HAP-1 (cell line): ENCODE results near the gene PRAMEF25.
"Not testable (repeated sequence)": the region's sequence is repeated elsewhere in the genome, so short reads cannot be mapped to it uniquely, and the experiment has no call there.

Experiments
- DNase-seq, 2 experiments: peaks; one replicate each; pipeline ENCODE4 v3.0.0-alpha.2; 2016 to 2020; ENCODE audit warnings: low spot score in 2 of 2
- H3K27me3 ChIP-seq: fragments of 250-450 bp; sonication (Bioruptor Pico); 2 replicates; pipeline ENCODE4 v1.5.1; 2020; ENCODE audit warnings: low read depth, mild to moderate bottlenecking, moderate library complexity
- H3K36me3 ChIP-seq: fragments of 250-450 bp; sonication (Bioruptor Pico); replicated peaks from 2 replicates; pipeline ENCODE4 v1.5.1; 2020; ENCODE audit warnings: mild to moderate bottlenecking
- H3K4me1 ChIP-seq: fragments of 250-450 bp; sonication (Bioruptor Pico); 2 replicates; pipeline ENCODE4 v1.5.1; 2020; ENCODE audit warnings: mild to moderate bottlenecking
- H3K4me3 ChIP-seq: fragments of 250-450 bp; sonication (Bioruptor Pico); 2 replicates; pipeline ENCODE4 v1.5.1; 2020; ENCODE audit warnings: mild to moderate bottlenecking, moderate library complexity
- H3K9me3 ChIP-seq: fragments of 250-450 bp; sonication (Bioruptor Pico); 2 replicates; pipeline ENCODE4 v1.5.1; 2020; ENCODE audit warnings: mild to moderate bottlenecking, moderate library complexity
- in situ Hi-C: fragments of 300-500 bp; cut with MboI; formaldehyde crosslinking; loops from 3 replicates; pipeline ENCODE4 v1.14.3; 2020; ENCODE audit warnings: low sequenced_read_pairs, inconsistent platforms, mixed read lengths

Gene PRAMEF25

GRCh38 chr1:13070474-13070873 lies at the start of gene PRAMEF25:
Gene PRAMEF25, plus strand, starts transcription at chr1:13070774. Its CDS starts 2,920 bp downstream, at chr1:13073694.
- H3K4me1 ChIP-seq, H3K27me3 ChIP-seq, H3K9me3 ChIP-seq, H3K4me3 ChIP-seq, DNase-seq, in situ Hi-C loops, H3K36me3 ChIP-seq: not testable (repeated sequence)

- H3K36me3 ChIP-seq, H3K4me3 ChIP-seq, H3K4me1 ChIP-seq, H3K9me3 ChIP-seq, in situ Hi-C loops, DNase-seq, H3K27me3 ChIP-seq: not testable (repeated sequence)
These were observed 14.1 kb upstream of the PRAMEF25 start, which contains the start of gene PRAMEF27 for GRCh38 chr1:13056475-13056874. Gene PRAMEF27, minus strand, starts transcription at chr1:13056575. Its CDS starts 2,916 bp downstream, at chr1:13053659.

GRCh38 chr1:13116754-13117153 lies 46.2 kb downstream of the PRAMEF25 start, which contains the start of gene HNRNPCL2:
Gene HNRNPCL2, minus strand, starts transcription at chr1:13116854. Its CDS starts 454 bp downstream, at chr1:13116400.
- H3K36me3 ChIP-seq, H3K4me3 ChIP-seq, H3K9me3 ChIP-seq, in situ Hi-C loops, H3K4me1 ChIP-seq, DNase-seq, H3K27me3 ChIP-seq: not testable (repeated sequence)
